ENCODE measurements around the gene STK24.
"Not testable (repeated sequence)": the region's sequence is repeated elsewhere in the genome, so short reads cannot be mapped to it uniquely, and the experiment has no call there.

Gene STK24

GRCh38 chr13:98584668-98585397, 7.9 kb upstream of the STK24 start:
- in situ Hi-C loops (cut with MboI; ENCODE audit: low pct_unique_long_range_greater_than_20kb, low sequenced_read_pairs) = no loop called here
- DNase-seq = no peak

GRCh38 chr13:98582947-98583346, 6.0 kb upstream of the STK24 start:
- no peak for DNase-seq
- in situ Hi-C loops (cut with MboI; ENCODE audit: low pct_unique_long_range_greater_than_20kb, low sequenced_read_pairs) = no loop called here

- in situ Hi-C loops (cut with MboI; ENCODE audit: low pct_unique_long_range_greater_than_20kb, low sequenced_read_pairs) = no loop called here
- no peak for DNase-seq
Observed at GRCh38 chr13:98581971-98582702, 5.2 kb upstream of the STK24 start.

GRCh38 chr13:98581381-98581780, 4.5 kb upstream of the STK24 start:
- DNase-seq = no peak
- in situ Hi-C loops (cut with MboI; ENCODE audit: low pct_unique_long_range_greater_than_20kb, low sequenced_read_pairs) = no loop called here

- in situ Hi-C loops (cut with MboI; ENCODE audit: low pct_unique_long_range_greater_than_20kb, low sequenced_read_pairs) = no loop called here
- no peak for DNase-seq
Observed at GRCh38 chr13:98580420-98580819, 3.5 kb upstream of the STK24 start.

- DNase-seq = no peak
- in situ Hi-C loops (cut with MboI; ENCODE audit: low pct_unique_long_range_greater_than_20kb, low sequenced_read_pairs) = no loop called here
Observed at GRCh38 chr13:98577836-98578285, 954 bp upstream of the STK24 start.

GRCh38 chr13:98576200-98576945, 534 bp downstream of the STK24 start:
- peak; percentile 48 for DNase-seq
- in situ Hi-C loops (cut with MboI; ENCODE audit: low pct_unique_long_range_greater_than_20kb, low sequenced_read_pairs) = no loop called here

- DNase-seq = no peak
- in situ Hi-C loops (cut with MboI; ENCODE audit: low pct_unique_long_range_greater_than_20kb, low sequenced_read_pairs) = no loop called here
Observed at GRCh38 chr13:98575904-98576199, 1.1 kb downstream of the STK24 start.

- DNase-seq = peak; percentile 34
- in situ Hi-C loops (cut with MboI; ENCODE audit: low pct_unique_long_range_greater_than_20kb, low sequenced_read_pairs) = no loop called here
Observed at GRCh38 chr13:98575009-98575903, 1.7 kb downstream of the STK24 start.

GRCh38 chr13:98571955-98572662, 4.8 kb downstream of the STK24 start:
- in situ Hi-C loops (cut with MboI; ENCODE audit: low pct_unique_long_range_greater_than_20kb, low sequenced_read_pairs) = no loop called here
- DNase-seq = no peak

- DNase-seq = no peak
- in situ Hi-C loops (cut with MboI; ENCODE audit: low pct_unique_long_range_greater_than_20kb, low sequenced_read_pairs) = no loop called here
Observed at GRCh38 chr13:98570929-98571372, 6.0 kb downstream of the STK24 start.

GRCh38 chr13:98569494-98570367, 7.2 kb downstream of the STK24 start:
- DNase-seq; in situ Hi-C loops (cut with MboI; ENCODE audit: low pct_unique_long_range_greater_than_20kb, low sequenced_read_pairs): not testable (repeated sequence)

GRCh38 chr13:98568918-98569317, 8.0 kb downstream of the STK24 start:
- in situ Hi-C loops (cut with MboI; ENCODE audit: low pct_unique_long_range_greater_than_20kb, low sequenced_read_pairs) = no loop called here
- no peak for DNase-seq

- DNase-seq = no peak
- in situ Hi-C loops (cut with MboI; ENCODE audit: low pct_unique_long_range_greater_than_20kb, low sequenced_read_pairs) = no loop called here
Observed at GRCh38 chr13:98567140-98567539, 9.8 kb downstream of the STK24 start.

- in situ Hi-C loops (cut with MboI; ENCODE audit: low pct_unique_long_range_greater_than_20kb, low sequenced_read_pairs) = no loop called here
- no peak for DNase-seq
Observed at GRCh38 chr13:98565726-98566565, 11.0 kb downstream of the STK24 start.

- DNase-seq = no peak
- in situ Hi-C loops (cut with MboI; ENCODE audit: low pct_unique_long_range_greater_than_20kb, low sequenced_read_pairs) = no loop called here
Observed at GRCh38 chr13:98564204-98564603, 12.7 kb downstream of the STK24 start.

GRCh38 chr13:98563071-98563470, 13.8 kb downstream of the STK24 start:
- DNase-seq = no peak
- in situ Hi-C loops (cut with MboI; ENCODE audit: low pct_unique_long_range_greater_than_20kb, low sequenced_read_pairs) = no loop called here
